ENCODE measurements around the gene JAKMIP3.

GRCh38 chr10:132103116-132103910 is 37.6 kb downstream of the JAKMIP3 start:
- TF ChIP-seq CTCF (IDR thresholded peaks at IDR 0.05) (no peak), POLR2A (IDR thresholded peaks at IDR 0.05) (no peak), EP300 (IDR thresholded peaks at IDR 0.05) (no peak), POLR2AphosphoS5 (IDR thresholded peaks at IDR 0.05) (no peak)
